Ishikawa (cell line): Measurements from ENCODE around the gene TPK1.

Source experiments
- CEBPB ChIP-seq: IDR thresholded peaks from 2 replicates; pipeline ENCODE4 v1.6.1; 2012
- CREB1 ChIP-seq: IDR thresholded peaks from 2 replicates; pipeline ENCODE4 v1.6.1; 2012; ENCODE audit warnings: low read depth
- EGR1 ChIP-seq: IDR thresholded peaks from 2 replicates; pipeline ENCODE4 v1.6.1; 2012
- EP300 ChIP-seq: IDR thresholded peaks from 2 replicates; pipeline ENCODE4 v1.6.1; 2012; ENCODE audit warnings: borderline replicate concordance
- FOXM1 ChIP-seq: IDR thresholded peaks from 2 replicates; pipeline ENCODE4 v1.6.1; 2012; ENCODE audit warnings: low read depth, borderline replicate concordance
- MAX ChIP-seq: IDR thresholded peaks from 2 replicates; pipeline ENCODE4 v1.6.1; 2012
- NFIC ChIP-seq: IDR thresholded peaks from 2 replicates; pipeline ENCODE4 v1.6.1; 2012
- RAD21 ChIP-seq: IDR thresholded peaks from 2 replicates; pipeline ENCODE4 v1.6.1; 2012; ENCODE audit warnings: low read depth
- REST ChIP-seq: IDR thresholded peaks from 2 replicates; pipeline ENCODE4 v1.6.1; 2012; ENCODE audit warnings: low read depth, mild to moderate bottlenecking
- TAF1 ChIP-seq: IDR thresholded peaks from 2 replicates; pipeline ENCODE4 v1.6.1; 2012; ENCODE audit warnings: low read depth, mild to moderate bottlenecking
- TCF12 ChIP-seq: IDR thresholded peaks from 2 replicates; pipeline ENCODE4 v1.6.1; 2012; ENCODE audit warnings: low read depth
- TEAD4 ChIP-seq: IDR thresholded peaks from 2 replicates; pipeline ENCODE4 v1.6.1; 2012
- USF1 ChIP-seq: IDR thresholded peaks from 2 replicates; pipeline ENCODE4 v1.6.1; 2012
- YY1 ChIP-seq: IDR thresholded peaks from 2 replicates; pipeline ENCODE4 v1.6.1; 2012; ENCODE audit warnings: low read depth
- ZBTB7A ChIP-seq: IDR thresholded peaks from 2 replicates; pipeline ENCODE4 v1.6.1; 2012; ENCODE audit warnings: low read depth

The TPK1 gene

GRCh38 chr7:144468990-144469732 lies 366.7 kb downstream of the TPK1 start:
- TF ChIP-seq USF1 (no peak), REST (no peak), FOXM1 (no peak), CEBPB (no peak), NFIC (no peak), RAD21 (no peak), TCF12 (no peak), EP300 (no peak), EGR1 (no peak), TEAD4 (no peak), TAF1 (no peak), MAX (no peak), YY1 (no peak), CREB1 (no peak), ZBTB7A (no peak)

DNA sequence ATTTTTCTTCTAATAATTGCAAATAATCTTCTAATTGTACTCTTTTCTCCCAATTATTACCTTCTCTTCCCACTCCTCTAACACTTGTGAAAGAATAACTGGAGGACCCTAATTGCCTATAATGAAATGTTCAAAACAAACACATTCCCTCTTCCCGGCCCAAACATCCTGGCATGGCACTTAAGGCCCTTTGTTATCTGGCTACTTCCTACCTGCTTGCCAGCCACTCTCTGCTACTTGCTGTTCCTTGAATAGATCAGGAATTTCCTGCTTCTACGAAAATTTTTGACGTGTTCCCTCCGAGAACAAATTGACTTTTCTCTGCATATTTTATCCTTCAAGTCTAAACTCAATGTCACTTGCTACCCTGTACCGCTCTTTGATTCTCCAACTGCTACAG lies 376.2 kb downstream of the TPK1 start:
- no peak for TF ChIP-seq REST
- no peak for TF ChIP-seq CEBPB

DNA sequence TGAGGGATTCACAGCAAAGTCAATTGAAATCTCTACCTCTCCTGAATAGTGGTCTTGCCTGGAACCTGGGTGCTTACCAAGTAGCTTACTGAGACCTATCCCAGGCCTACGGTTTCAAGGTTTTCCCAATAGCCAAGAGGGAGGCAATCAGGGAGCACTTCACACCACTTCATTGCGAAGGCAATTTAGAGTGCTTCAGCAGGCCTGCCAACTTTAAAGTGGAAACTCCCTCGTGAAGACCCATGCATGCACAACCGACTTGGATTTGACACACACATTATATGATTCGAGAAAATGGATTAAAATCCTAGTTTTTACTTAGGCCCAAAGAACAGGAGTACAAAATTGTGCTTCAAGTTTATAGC lies 380.8 kb downstream of the TPK1 start:
- no peak for TF ChIP-seq ZBTB7A
- no peak for TF ChIP-seq TEAD4
- no peak for TF ChIP-seq MAX
- TF ChIP-seq EGR1 = no peak
- no peak for TF ChIP-seq EP300
- no peak for TF ChIP-seq REST
- no peak for TF ChIP-seq NFIC
- no peak for TF ChIP-seq TAF1
- TF ChIP-seq RAD21 = no peak
- TF ChIP-seq FOXM1 = no peak
- no peak for TF ChIP-seq CEBPB
- no peak for TF ChIP-seq YY1
- no peak for TF ChIP-seq USF1
- TF ChIP-seq TCF12 = no peak

DNA sequence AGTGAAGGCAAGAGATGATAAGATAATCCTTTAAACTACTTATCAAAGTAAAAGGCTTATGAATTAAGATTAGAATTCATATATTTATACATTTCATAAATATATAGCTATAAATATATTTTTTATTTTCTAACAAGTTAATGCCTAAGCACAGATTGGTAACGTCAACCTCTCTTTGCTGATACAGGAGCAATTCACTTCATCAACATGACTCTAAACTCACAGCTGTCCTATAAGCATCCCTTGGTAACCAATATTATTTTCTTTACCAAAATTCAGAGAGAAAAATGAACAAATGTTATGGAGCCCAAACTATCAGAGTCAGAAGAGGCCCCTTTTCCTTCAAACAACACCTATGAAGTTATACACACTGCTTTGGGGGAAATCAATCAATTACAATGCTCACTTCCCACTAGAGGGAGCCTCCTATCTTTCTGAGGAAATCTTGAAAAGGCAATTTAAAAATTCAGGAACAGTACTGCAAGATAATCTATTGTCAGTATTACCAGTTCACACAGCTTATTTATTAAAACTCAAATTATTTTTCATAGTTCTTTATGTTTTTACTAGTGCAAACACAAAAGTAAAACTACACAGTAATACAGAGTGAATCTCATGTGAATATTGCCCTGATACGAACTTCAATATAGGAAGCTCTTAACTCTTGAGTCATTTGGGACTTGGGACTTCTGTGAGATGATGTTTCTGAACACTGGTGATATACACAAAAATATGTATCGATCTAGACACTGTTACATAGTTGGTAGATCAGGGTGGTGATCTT lies 381.4 kb downstream of the TPK1 start:
- TF ChIP-seq FOXM1 (no peak), RAD21 (peak; percentile 49)
